WTC11 (cell line): ENCODE results near the gene RABEP1. TPM values are rescaled to one million over a fixed set of nuclear protein-coding genes. Genes with fewer than 3 reads are reported as not detected.

Experiments used
- ATAC-seq: fragments of 200-7000 bp; cut with Tn5 transposase; 2 replicates; pipeline ENCODE4 v1.10.0; 2021; ENCODE audit warnings: mild to moderate bottlenecking, moderate library complexity
- CTCF ChIA-PET: fragments of 300-600 bp; sonication (Branson Sonifier 250); formaldehyde crosslinking; loops from one replicate; lab custom pipeline; 2021; ENCODE audit warnings: antibody characterized with exemption; lab: Charles Lee
- POLR2A ChIA-PET: fragments of 350-600 bp; sonication (Branson Sonifier 250); formaldehyde crosslinking; loops from one replicate; lab custom pipeline; 2021; ENCODE audit warnings: antibody characterized with exemption; lab: Charles Lee
- DNase-seq: peaks from one replicate; pipeline ENCODE4 v3.0.0; 2021; ENCODE audit warnings: low spot score
- H3K27ac Mint-ChIP-seq: 2 replicates; pipeline ENCODE4 v1.8.0; 2021; ENCODE audit warnings: mixed read lengths
- H3K27me3 Mint-ChIP-seq: 2 replicates; pipeline ENCODE4 v1.8.0; 2021; ENCODE audit warnings: low read depth, mild to moderate bottlenecking, moderate library complexity, mixed read lengths
- H3K36me3 Mint-ChIP-seq: 2 replicates; pipeline ENCODE4 v1.8.0; 2021; ENCODE audit warnings: mixed read lengths
- H3K4me1 Mint-ChIP-seq: 2 replicates; pipeline ENCODE4 v1.8.0; 2022; ENCODE audit warnings: mixed read lengths
- H3K4me3 Mint-ChIP-seq: 2 replicates; pipeline ENCODE4 v1.8.0; 2021; ENCODE audit warnings: mild to moderate bottlenecking, moderate library complexity, mixed read lengths
- H3K9me3 Mint-ChIP-seq: 2 replicates; pipeline ENCODE4 v1.8.0; 2021; ENCODE audit warnings: mixed read lengths
- FOXK1 ChIP-seq: sonication (generic); formaldehyde crosslinking; IDR thresholded peaks from 2 replicates; pipeline ENCODE4 v1.8.0; 2022; ENCODE audit warnings: mild to moderate bottlenecking, moderate library complexity, missing genetic modification reagents
- GRHL2 ChIP-seq: fragments of 250-450 bp; sonication (Bioruptor Pico); IDR thresholded peaks from 2 replicates; pipeline ENCODE4 v1.8.0; 2022; ENCODE audit warnings: mild to moderate bottlenecking, moderate library complexity; ENCODE audit not compliant: insufficient replicate concordance, severe bottlenecking
- GTF2I ChIP-seq: fragments of 250-450 bp; sonication (Bioruptor Pico); conservative IDR thresholded peaks from 2 replicates; pipeline ENCODE4 v1.4.0; 2021; ENCODE audit warnings: mild to moderate bottlenecking
- HMGA2 ChIP-seq: fragments of 250-450 bp; sonication (Bioruptor Pico); IDR thresholded peaks from 2 replicates; pipeline ENCODE4 v1.4.0; 2021; ENCODE audit warnings: mild to moderate bottlenecking, moderate library complexity
- JAZF1 ChIP-seq: fragments of 250-450 bp; sonication (Bioruptor Pico); IDR thresholded peaks from 2 replicates; pipeline ENCODE4 v1.9.0; 2021; ENCODE audit warnings: moderate library complexity, mild to moderate bottlenecking, inconsistent platforms
- MXD4 ChIP-seq: fragments of 250-450 bp; sonication (Bioruptor Pico); IDR thresholded peaks from 2 replicates; pipeline ENCODE4 v1.8.0; 2021; ENCODE audit warnings: mild to moderate bottlenecking, moderate library complexity, borderline replicate concordance
- NR1H2 ChIP-seq: sonication (generic); formaldehyde crosslinking; IDR thresholded peaks from 2 replicates; pipeline ENCODE4 v1.9.0; 2021; ENCODE audit warnings: mild to moderate bottlenecking, moderate library complexity, missing genetic modification reagents
- SMAD3 ChIP-seq: sonication (generic); formaldehyde crosslinking; IDR thresholded peaks from 2 replicates; pipeline ENCODE4 v1.8.0; 2022; ENCODE audit warnings: missing genetic modification reagents, mild to moderate bottlenecking, borderline replicate concordance
- TP53 ChIP-seq: sonication (generic); formaldehyde crosslinking; IDR thresholded peaks from 2 replicates; pipeline ENCODE4 v1.8.1; 2023; ENCODE audit warnings: mild to moderate bottlenecking, missing genetic modification reagents
- ZNF423 ChIP-seq: fragments of 250-450 bp; sonication (Bioruptor Pico); IDR thresholded peaks from 2 replicates; pipeline ENCODE4 v2.1.2; 2022; ENCODE audit warnings: mild to moderate bottlenecking, moderate library complexity
- ZNF671 ChIP-seq: fragments of 250-450 bp; sonication (Bioruptor Pico); IDR thresholded peaks from 2 replicates; pipeline ENCODE4 v1.8.0; 2021; ENCODE audit warnings: mild to moderate bottlenecking
- total RNA-seq: library from RNA; stranded (reverse); gene quantifications from 3 replicates; pipeline ENCODE4 v1.2.3, GENCODE V29; 2021
- TF ChIP-seq, protein P1 (sequence below): sonication (generic); formaldehyde crosslinking; conservative IDR thresholded peaks from 2 replicates; pipeline ENCODE4 v1.8.1; 2023; ENCODE audit warnings: mild to moderate bottlenecking, low read depth, missing genetic modification reagents, moderate library complexity
- TF ChIP-seq, protein P2 (sequence below): sonication (generic); formaldehyde crosslinking; IDR thresholded peaks from 2 replicates; pipeline ENCODE4 v1.8.1; 2022; ENCODE audit warnings: low read depth, mild to moderate bottlenecking, moderate library complexity, missing genetic modification reagents, borderline replicate concordance
- TF ChIP-seq, protein P3 (sequence below): sonication (generic); formaldehyde crosslinking; IDR thresholded peaks from 2 replicates; pipeline ENCODE4 v1.8.1; 2023; ENCODE audit warnings: mild to moderate bottlenecking, missing genetic modification reagents, moderate library complexity
- TF ChIP-seq, protein P4 (sequence below): sonication (generic); formaldehyde crosslinking; IDR thresholded peaks from 2 replicates; pipeline ENCODE4 v1.8.0; 2022; ENCODE audit warnings: mild to moderate bottlenecking, missing genetic modification reagents
- TF ChIP-seq, protein P5 (sequence below): sonication (generic); formaldehyde crosslinking; IDR thresholded peaks from 2 replicates; pipeline ENCODE4 v1.8.1; 2022; ENCODE audit warnings: mild to moderate bottlenecking, moderate library complexity, missing genetic modification reagents
- TF ChIP-seq, protein P6 (sequence below): fragments of 250-450 bp; sonication (Bioruptor Pico); conservative IDR thresholded peaks from 2 replicates; pipeline ENCODE4 v1.9.0; 2021; ENCODE audit warnings: mild to moderate bottlenecking

Gene RABEP1
- total RNA-seq, 1 experiment from 2014 or later, result 40.9 TPM

DNA sequence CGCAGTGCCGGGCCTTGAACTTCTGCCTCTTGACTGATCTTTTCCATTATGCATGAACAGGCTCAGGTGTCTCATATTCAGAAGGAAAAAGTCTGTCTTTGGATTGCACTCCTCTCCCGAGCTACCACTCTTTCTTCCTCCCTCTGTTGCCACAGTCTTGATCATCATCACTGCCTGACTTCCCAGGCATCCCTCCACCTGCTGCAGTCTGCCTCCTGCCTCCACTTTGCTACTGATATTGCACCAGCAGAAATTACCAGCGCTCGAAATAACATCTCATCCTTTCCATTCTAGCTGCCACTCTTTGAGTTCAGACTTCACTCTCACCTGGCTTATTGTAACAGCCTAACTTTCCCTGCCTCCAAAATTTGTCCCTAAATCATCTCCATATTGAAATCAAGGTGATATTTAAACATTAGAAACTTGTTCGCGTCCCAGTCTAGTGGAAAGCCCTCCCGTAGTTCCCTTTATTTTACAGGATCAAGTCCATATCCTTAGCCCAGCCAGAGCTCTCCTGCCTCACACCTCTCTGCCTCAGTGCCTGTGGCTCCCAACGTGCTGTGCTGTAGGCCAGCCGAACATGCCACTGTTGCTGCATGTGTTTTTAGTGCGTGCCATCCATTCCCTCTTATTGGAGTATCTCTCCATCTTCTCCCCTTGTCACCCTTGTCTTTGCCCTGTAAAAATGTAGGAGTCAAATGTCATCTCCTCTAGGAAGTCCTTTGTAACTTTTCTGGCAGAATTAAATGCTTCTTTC is 97.4 kb downstream of the RABEP1 start:
- POLR2A ChIA-PET, result no interaction called here
- CTCF ChIA-PET, result interaction anchor here (0.7 kb wide), 1 partner anchor 60 kb away, joined by 3 read pairs; the partner anchor contains the start of gene C1QBP
- H3K36me3 Mint-ChIP-seq, result peaks cover 61% of the 10 kb centered on the region
- peaks cover 3% of the 10 kb centered on the region; the same call in 1 of the 2 replicates for H3K4me1 Mint-ChIP-seq
- no peak for ATAC-seq
- no peaks in the 10 kb centered on the region for H3K27me3 Mint-ChIP-seq
- no peak for TF ChIP-seq SMAD3 (CRISPR knock-in tag)
- no peak for TF ChIP-seq HMGA2 (CRISPR knock-in tag)
- no peak for TF ChIP-seq ZNF423 (CRISPR knock-in tag)
- no peak for TF ChIP-seq FOXK1 (CRISPR knock-in tag)
- TF ChIP-seq, protein P1, sequence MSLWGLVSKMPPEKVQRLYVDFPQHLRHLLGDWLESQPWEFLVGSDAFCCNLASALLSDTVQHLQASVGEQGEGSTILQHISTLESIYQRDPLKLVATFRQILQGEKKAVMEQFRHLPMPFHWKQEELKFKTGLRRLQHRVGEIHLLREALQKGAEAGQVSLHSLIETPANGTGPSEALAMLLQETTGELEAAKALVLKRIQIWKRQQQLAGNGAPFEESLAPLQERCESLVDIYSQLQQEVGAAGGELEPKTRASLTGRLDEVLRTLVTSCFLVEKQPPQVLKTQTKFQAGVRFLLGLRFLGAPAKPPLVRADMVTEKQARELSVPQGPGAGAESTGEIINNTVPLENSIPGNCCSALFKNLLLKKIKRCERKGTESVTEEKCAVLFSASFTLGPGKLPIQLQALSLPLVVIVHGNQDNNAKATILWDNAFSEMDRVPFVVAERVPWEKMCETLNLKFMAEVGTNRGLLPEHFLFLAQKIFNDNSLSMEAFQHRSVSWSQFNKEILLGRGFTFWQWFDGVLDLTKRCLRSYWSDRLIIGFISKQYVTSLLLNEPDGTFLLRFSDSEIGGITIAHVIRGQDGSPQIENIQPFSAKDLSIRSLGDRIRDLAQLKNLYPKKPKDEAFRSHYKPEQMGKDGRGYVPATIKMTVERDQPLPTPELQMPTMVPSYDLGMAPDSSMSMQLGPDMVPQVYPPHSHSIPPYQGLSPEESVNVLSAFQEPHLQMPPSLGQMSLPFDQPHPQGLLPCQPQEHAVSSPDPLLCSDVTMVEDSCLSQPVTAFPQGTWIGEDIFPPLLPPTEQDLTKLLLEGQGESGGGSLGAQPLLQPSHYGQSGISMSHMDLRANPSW (CRISPR knock-in tag), result no peak
- TF ChIP-seq, protein P2, sequence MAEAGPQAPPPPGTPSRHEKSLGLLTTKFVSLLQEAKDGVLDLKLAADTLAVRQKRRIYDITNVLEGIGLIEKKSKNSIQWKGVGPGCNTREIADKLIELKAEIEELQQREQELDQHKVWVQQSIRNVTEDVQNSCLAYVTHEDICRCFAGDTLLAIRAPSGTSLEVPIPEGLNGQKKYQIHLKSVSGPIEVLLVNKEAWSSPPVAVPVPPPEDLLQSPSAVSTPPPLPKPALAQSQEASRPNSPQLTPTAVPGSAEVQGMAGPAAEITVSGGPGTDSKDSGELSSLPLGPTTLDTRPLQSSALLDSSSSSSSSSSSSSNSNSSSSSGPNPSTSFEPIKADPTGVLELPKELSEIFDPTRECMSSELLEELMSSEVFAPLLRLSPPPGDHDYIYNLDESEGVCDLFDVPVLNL, result no peak
- TF ChIP-seq, protein P3, sequence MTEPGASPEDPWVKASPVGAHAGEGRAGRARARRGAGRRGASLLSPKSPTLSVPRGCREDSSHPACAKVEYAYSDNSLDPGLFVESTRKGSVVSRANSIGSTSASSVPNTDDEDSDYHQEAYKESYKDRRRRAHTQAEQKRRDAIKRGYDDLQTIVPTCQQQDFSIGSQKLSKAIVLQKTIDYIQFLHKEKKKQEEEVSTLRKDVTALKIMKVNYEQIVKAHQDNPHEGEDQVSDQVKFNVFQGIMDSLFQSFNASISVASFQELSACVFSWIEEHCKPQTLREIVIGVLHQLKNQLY (CRISPR knock-in tag), result no peak
- no peak for TF ChIP-seq TP53
- TF ChIP-seq, protein P4, sequence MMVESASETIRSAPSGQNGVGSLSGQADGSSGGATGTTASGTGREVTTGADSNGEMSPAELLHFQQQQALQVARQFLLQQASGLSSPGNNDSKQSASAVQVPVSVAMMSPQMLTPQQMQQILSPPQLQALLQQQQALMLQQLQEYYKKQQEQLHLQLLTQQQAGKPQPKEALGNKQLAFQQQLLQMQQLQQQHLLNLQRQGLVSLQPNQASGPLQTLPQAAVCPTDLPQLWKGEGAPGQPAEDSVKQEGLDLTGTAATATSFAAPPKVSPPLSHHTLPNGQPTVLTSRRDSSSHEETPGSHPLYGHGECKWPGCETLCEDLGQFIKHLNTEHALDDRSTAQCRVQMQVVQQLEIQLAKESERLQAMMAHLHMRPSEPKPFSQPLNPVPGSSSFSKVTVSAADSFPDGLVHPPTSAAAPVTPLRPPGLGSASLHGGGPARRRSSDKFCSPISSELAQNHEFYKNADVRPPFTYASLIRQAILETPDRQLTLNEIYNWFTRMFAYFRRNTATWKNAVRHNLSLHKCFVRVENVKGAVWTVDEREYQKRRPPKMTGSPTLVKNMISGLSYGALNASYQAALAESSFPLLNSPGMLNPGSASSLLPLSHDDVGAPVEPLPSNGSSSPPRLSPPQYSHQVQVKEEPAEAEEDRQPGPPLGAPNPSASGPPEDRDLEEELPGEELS (CRISPR knock-in tag), result no peak
- TF ChIP-seq GRHL2, result no peak
- TF ChIP-seq GTF2I (CRISPR knock-in tag), result no peak
- no peak for TF ChIP-seq JAZF1 (CRISPR knock-in tag)
- TF ChIP-seq NR1H2 (CRISPR knock-in tag), result no peak
- no peak for TF ChIP-seq MXD4 (CRISPR knock-in tag)
- TF ChIP-seq, protein P5, sequence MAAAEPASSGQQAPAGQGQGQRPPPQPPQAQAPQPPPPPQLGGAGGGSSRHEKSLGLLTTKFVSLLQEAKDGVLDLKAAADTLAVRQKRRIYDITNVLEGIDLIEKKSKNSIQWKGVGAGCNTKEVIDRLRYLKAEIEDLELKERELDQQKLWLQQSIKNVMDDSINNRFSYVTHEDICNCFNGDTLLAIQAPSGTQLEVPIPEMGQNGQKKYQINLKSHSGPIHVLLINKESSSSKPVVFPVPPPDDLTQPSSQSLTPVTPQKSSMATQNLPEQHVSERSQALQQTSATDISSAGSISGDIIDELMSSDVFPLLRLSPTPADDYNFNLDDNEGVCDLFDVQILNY (CRISPR knock-in tag), result no peak
- TF ChIP-seq, protein P6, sequence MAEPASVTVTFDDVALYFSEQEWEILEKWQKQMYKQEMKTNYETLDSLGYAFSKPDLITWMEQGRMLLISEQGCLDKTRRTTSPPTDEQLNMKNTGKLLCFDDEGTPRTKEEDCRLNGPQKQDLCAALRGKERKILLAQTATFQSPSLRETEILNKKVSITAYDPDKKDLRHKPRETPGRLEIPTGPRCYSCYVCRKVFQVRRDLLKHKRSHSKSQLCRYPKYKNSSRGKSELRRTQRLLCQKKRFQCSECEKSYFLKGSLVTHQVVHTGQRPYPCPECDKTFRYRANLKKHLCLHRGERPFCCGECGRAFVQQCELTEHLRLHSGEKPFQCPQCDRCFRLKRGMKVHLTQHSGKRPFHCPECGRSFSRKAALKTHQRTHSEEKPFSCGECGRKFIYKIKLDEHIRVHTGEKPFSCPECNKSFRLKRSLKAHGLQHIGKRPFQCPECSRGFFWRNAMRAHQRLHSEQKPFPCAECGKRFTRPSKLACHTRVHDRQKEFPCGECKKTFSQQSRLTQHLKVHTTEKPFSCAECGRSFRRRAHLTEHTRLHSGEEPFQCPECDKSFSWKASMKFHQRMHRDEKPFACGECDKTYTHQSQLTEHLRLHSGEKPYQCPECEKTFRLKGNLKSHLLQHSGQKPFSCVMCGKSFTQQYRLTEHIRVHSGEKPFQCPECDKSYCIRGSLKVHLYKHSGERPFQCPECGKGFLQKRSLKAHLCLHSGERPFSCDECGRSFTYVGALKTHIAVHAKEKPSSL (CRISPR knock-in tag), result no peak
- no peak for TF ChIP-seq ZNF671 (CRISPR knock-in tag)
- TF ChIP-seq, all 79 proteins: peak for 0
- Mint-ChIP-seq H3K27ac (peak overlapping the region; percentile 30), H3K9me3 (no peaks in the 10 kb centered on the region), H3K4me3 (no peak overlapping the region)
- no peak for DNase-seq
